Astrocyte (in vitro differentiated cells and primary cell): ENCODE results near the gene KLHL14.

Experiments
- CTCF ChIP-seq: IDR thresholded peaks from 2 replicates; pipeline ENCODE4 v1.5.1; 2011; ENCODE audit warnings: low read depth, mild to moderate bottlenecking, inconsistent platforms, low read length, moderate library complexity; ENCODE audit not compliant: insufficient read depth
- EZH2 ChIP-seq: IDR thresholded peaks from 2 replicates; pipeline ENCODE4 v1.6.1; 2012; ENCODE audit warnings: mild to moderate bottlenecking, low read length, inconsistent platforms; ENCODE audit not compliant: insufficient read depth

GRCh38 chr18:32763293-32763692 lies 9.5 kb downstream of the KLHL14 start:
- TF ChIP-seq CTCF (no peak), EZH2 (no peak)
